ENCODE data around the gene JARID2.

DNA sequence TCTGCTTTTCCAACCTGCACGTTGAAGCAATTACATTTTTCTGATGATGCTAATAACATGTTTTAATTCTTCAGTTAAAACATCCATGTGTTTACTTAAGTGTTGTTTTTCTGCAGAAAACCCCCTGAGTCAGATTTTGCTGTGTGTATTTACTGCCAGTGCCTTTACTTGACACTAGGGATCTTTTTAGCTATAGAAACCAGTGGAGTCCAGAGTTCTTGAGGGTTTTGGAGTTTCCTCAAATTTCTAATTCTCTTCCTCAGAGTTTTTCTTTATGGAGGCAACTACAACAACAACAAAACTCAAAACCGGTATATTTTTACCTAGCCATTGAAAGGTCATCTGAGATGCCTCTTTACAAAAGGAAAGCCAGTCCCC lies 168.4 kb downstream of the JARID2 start:
- no peak for TF ChIP-seq POLR2A (IDR thresholded peaks at IDR 0.05)
- TF ChIP-seq, protein P1, sequence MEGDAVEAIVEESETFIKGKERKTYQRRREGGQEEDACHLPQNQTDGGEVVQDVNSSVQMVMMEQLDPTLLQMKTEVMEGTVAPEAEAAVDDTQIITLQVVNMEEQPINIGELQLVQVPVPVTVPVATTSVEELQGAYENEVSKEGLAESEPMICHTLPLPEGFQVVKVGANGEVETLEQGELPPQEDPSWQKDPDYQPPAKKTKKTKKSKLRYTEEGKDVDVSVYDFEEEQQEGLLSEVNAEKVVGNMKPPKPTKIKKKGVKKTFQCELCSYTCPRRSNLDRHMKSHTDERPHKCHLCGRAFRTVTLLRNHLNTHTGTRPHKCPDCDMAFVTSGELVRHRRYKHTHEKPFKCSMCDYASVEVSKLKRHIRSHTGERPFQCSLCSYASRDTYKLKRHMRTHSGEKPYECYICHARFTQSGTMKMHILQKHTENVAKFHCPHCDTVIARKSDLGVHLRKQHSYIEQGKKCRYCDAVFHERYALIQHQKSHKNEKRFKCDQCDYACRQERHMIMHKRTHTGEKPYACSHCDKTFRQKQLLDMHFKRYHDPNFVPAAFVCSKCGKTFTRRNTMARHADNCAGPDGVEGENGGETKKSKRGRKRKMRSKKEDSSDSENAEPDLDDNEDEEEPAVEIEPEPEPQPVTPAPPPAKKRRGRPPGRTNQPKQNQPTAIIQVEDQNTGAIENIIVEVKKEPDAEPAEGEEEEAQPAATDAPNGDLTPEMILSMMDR (IDR thresholded peaks at IDR 0.05): no peak
- no peak for TF ChIP-seq POLR2AphosphoS5 (IDR thresholded peaks at IDR 0.05; ENCODE audit: insufficient read depth in 1 of 2, low read depth in 1 of 2)
